ENCODE measurements around the gene PTPA. TPM values are rescaled to one million over a fixed set of nuclear protein-coding genes. Genes with fewer than 3 reads are reported as not detected.
A peak's percentile ranks its signal among the peaks of the same experiment; 100 is the strongest.

Gene PTPA
- total and polyA plus RNA-seq, 11 donors: 96.0 to 212 (median 172) TPM

- intact Hi-C loops (cut with DNase I): loop anchor here (1.0 to 10.0 kb wide), 23 partner anchors 33 to 439 kb away; no protein-coding TSS in a partner anchor
- ATAC-seq: no peak
- no peak for DNase-seq
- H3K4me3 ChIP-seq: peak overlapping the region; percentile 11 to 99 (median 94)
- H3K27me3 ChIP-seq: no peaks in the 10 kb centered on the region
- WGBS, 4 donors: 4 to 10% (median 6%) methylated on average over 10 of the region's 10 CpGs
- no peaks in the 10 kb centered on the region for H3K36me3 ChIP-seq
- peaks cover 3 to 46% (median 27%) of the 10 kb centered on the region in 12 donors for H3K4me1 ChIP-seq
- H3K27ac ChIP-seq: peak overlapping the region; percentile 81 to 100 (median 99)
- H3K9me3 ChIP-seq: no peaks in the 10 kb centered on the region
- TF ChIP-seq POLR2A (IDR thresholded peaks at IDR 0.05): no peak
- no peak for TF ChIP-seq CTCF (IDR thresholded peaks at IDR 0.05)
These were observed 64.3 kb downstream of the PTPA start for GRCh38 chr9:129175515-129175824.

GRCh38 chr9:129175825-129176633, 64.8 kb downstream of the PTPA start:
- TF ChIP-seq POLR2A (IDR thresholded peaks at IDR 0.05): peak in 1 of 2 donors; percentile 51
- TF ChIP-seq CTCF (IDR thresholded peaks at IDR 0.05): peak in 2 of 12 donors; percentile 13
- Histone ChIP-seq H3K4me1 (peaks cover 3 to 46% (median 27%) of the 10 kb centered on the region in 12 donors), H3K9me3 (no peaks in the 10 kb centered on the region), H3K27ac (peak overlapping the region; percentile 81 to 100 (median 99)), H3K4me3 (peak overlapping the region; percentile 77 to 99 (median 94)), H3K27me3 (no peaks in the 10 kb centered on the region), H3K36me3 (no peaks in the 10 kb centered on the region)
- 0 to 1% (median 1%) methylated on average over 46 to 47 of the region's 47 CpGs for WGBS, 4 donors
- intact Hi-C loops (cut with DNase I): loop anchor here (1.0 to 10.0 kb wide), 23 partner anchors 34 to 439 kb away; no protein-coding TSS in a partner anchor
- peak; percentile 84 to 87 (median 86) for DNase-seq
- peak; percentile 22 to 67 (median 46) for ATAC-seq

- ATAC-seq: no peak
- H3K27me3 ChIP-seq: no peaks in the 10 kb centered on the region
- intact Hi-C loops (cut with DNase I): loop anchor here (5.0 to 10.0 kb wide), 14 partner anchors 35 to 438 kb away; no protein-coding TSS in a partner anchor
- H3K4me1 ChIP-seq: peaks cover 3 to 46% (median 27%) of the 10 kb centered on the region in 12 donors
- H3K27ac ChIP-seq: peak overlapping the region; percentile 81 to 100 (median 99)
- no peaks in the 10 kb centered on the region for H3K9me3 ChIP-seq
- TF ChIP-seq POLR2A (IDR thresholded peaks at IDR 0.05): no peak
- TF ChIP-seq CTCF (IDR thresholded peaks at IDR 0.05): peak in 1 of 12 donors; percentile 15
- H3K4me3 ChIP-seq: peak overlapping the region; percentile 77 to 99 (median 94)
- H3K36me3 ChIP-seq: no peaks in the 10 kb centered on the region
- WGBS, 4 donors: 0 to 1% (median 1%) methylated on average over 30 to 80 of the region's 80 CpGs
- peak; percentile 35 to 77 (median 48) for DNase-seq
These were observed 65.7 kb downstream of the PTPA start for GRCh38 chr9:129176701-129177442.

GRCh38 chr9:129177443-129177790, 66.2 kb downstream of the PTPA start:
- ATAC-seq: no peak
- Histone ChIP-seq H3K27ac (peak overlapping the region; percentile 81 to 100 (median 98)), H3K36me3 (no peaks in the 10 kb centered on the region), H3K4me1 (peaks cover 3 to 46% (median 27%) of the 10 kb centered on the region in 12 donors), H3K4me3 (peak overlapping the region; percentile 77 to 99 (median 95)), H3K9me3 (no peaks in the 10 kb centered on the region), H3K27me3 (no peaks in the 10 kb centered on the region)
- WGBS, 4 donors: 0 to 1% (median 0%) methylated on average over 12 to 56 of the region's 56 CpGs; no CpG with 5 or more reads in 1 of the 4 donors
- intact Hi-C loops (cut with DNase I): loop anchor here (5.0 to 10.0 kb wide), 14 partner anchors 35 to 437 kb away; no protein-coding TSS in a partner anchor
- no peak for TF ChIP-seq POLR2A (IDR thresholded peaks at IDR 0.05)
- no peak for TF ChIP-seq CTCF (IDR thresholded peaks at IDR 0.05)
- no peak for DNase-seq

Measured in heart left ventricle (tissue), 16 donors.